PC-9 (cell line): ENCODE data around the gene DSG2.

Source experiments
- CTCF ChIP-seq: fragments of 200-600 bp; sonication (generic); conservative IDR thresholded peaks from 2 replicates; pipeline ENCODE4 v1.6.1; 2017; ENCODE audit warnings: mixed run types, antibody characterized with exemption, mild to moderate bottlenecking, moderate library complexity
- EZH2 ChIP-seq: fragments of 200-600 bp; sonication (generic); IDR thresholded peaks from 2 replicates; pipeline ENCODE4 v1.8.0; 2017; ENCODE audit warnings: antibody characterized with exemption, low read depth

- no peak for TF ChIP-seq CTCF
- no peak for TF ChIP-seq EZH2
These were observed 11.8 kb upstream of the DSG2 start for GRCh38 chr18:31486165-31486564.
